ENCODE results near the gene IFT25.

Gene IFT25

GRCh38 chr1:53956308-53957168 is 11.0 kb upstream of the IFT25 start:
- DNase-seq (ENCODE audit: low spot score) = no peak

GRCh38 chr1:53954128-53954527 is 8.6 kb upstream of the IFT25 start:
- DNase-seq (ENCODE audit: low spot score) = no peak

GRCh38 chr1:53951697-53952096 is 6.2 kb upstream of the IFT25 start:
- DNase-seq (ENCODE audit: low spot score) = no peak

GRCh38 chr1:53949023-53949990 is 3.8 kb upstream of the IFT25 start:
- peak; percentile 59 for DNase-seq (ENCODE audit: low spot score)

- no peak for DNase-seq (ENCODE audit: low spot score)
Measured at GRCh38 chr1:53948291-53948690, 2.8 kb upstream of the IFT25 start.

GRCh38 chr1:53947172-53947907 is 1.8 kb upstream of the IFT25 start:
- DNase-seq (ENCODE audit: low spot score) = no peak

GRCh38 chr1:53946252-53947171 is 1.0 kb upstream of the IFT25 start, which contains the start of gene LRRC42:
Gene LRRC42 (plus strand): TSS chr1:53946350. CDS start chr1:53952000, 5,650 bp downstream.
- peak; percentile 95 for DNase-seq (ENCODE audit: low spot score)

- no peak for DNase-seq (ENCODE audit: low spot score)
Measured at GRCh38 chr1:53945183-53945432, 391 bp downstream of the IFT25 start.

- peak; percentile 30 for DNase-seq (ENCODE audit: low spot score)
Measured at GRCh38 chr1:53944469-53945182, 873 bp downstream of the IFT25 start.

GRCh38 chr1:53943490-53944043 is 1.9 kb downstream of the IFT25 start:
- no peak for DNase-seq (ENCODE audit: low spot score)

GRCh38 chr1:53943090-53943489 is 2.4 kb downstream of the IFT25 start:
- no peak for DNase-seq (ENCODE audit: low spot score)

- no peak for DNase-seq (ENCODE audit: low spot score)
Measured at GRCh38 chr1:53942127-53942957, 3.2 kb downstream of the IFT25 start.

GRCh38 chr1:53938136-53938830 is 7.2 kb downstream of the IFT25 start:
- DNase-seq (ENCODE audit: low spot score) = no peak

GRCh38 chr1:53936430-53936829 is 9.1 kb downstream of the IFT25 start:
- no peak for DNase-seq (ENCODE audit: low spot score)

GRCh38 chr1:53934170-53934765 is 11.2 kb downstream of the IFT25 start:
- no peak for DNase-seq (ENCODE audit: low spot score)

- DNase-seq (ENCODE audit: low spot score) = no peak
Measured at GRCh38 chr1:53931523-53931922, 14.0 kb downstream of the IFT25 start.

GRCh38 chr1:53930932-53931331 is 14.6 kb downstream of the IFT25 start:
- DNase-seq (ENCODE audit: low spot score) = no peak

GRCh38 chr1:53929246-53929960 is 16.1 kb downstream of the IFT25 start:
- no peak for DNase-seq (ENCODE audit: low spot score)

Data from iPS-NIHi11 (cell line).